ENCODE data around the gene CCDC85B.

Gene CCDC85B

GRCh38 chr11:65870706-65871681 lies 19.5 kb upstream of the CCDC85B start:
- peak overlapping the region; percentile 95 to 96 for H3K27ac ChIP-seq
- peak overlapping the region; percentile 84 for H3K4me3 ChIP-seq
- no peak for DNase-seq (ENCODE audit: low spot score)
- TF ChIP-seq, protein P1, sequence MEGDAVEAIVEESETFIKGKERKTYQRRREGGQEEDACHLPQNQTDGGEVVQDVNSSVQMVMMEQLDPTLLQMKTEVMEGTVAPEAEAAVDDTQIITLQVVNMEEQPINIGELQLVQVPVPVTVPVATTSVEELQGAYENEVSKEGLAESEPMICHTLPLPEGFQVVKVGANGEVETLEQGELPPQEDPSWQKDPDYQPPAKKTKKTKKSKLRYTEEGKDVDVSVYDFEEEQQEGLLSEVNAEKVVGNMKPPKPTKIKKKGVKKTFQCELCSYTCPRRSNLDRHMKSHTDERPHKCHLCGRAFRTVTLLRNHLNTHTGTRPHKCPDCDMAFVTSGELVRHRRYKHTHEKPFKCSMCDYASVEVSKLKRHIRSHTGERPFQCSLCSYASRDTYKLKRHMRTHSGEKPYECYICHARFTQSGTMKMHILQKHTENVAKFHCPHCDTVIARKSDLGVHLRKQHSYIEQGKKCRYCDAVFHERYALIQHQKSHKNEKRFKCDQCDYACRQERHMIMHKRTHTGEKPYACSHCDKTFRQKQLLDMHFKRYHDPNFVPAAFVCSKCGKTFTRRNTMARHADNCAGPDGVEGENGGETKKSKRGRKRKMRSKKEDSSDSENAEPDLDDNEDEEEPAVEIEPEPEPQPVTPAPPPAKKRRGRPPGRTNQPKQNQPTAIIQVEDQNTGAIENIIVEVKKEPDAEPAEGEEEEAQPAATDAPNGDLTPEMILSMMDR (IDR thresholded peaks at IDR 0.05), result no peak

GRCh38 chr11:65871811-65872548 lies 18.5 kb upstream of the CCDC85B start:
- peak overlapping the region; percentile 84 for H3K4me3 ChIP-seq
- TF ChIP-seq, protein P1 (IDR thresholded peaks at IDR 0.05), result no peak
- no peak for DNase-seq (ENCODE audit: low spot score)
- peak overlapping the region; percentile 95 to 96 for H3K27ac ChIP-seq

DNA sequence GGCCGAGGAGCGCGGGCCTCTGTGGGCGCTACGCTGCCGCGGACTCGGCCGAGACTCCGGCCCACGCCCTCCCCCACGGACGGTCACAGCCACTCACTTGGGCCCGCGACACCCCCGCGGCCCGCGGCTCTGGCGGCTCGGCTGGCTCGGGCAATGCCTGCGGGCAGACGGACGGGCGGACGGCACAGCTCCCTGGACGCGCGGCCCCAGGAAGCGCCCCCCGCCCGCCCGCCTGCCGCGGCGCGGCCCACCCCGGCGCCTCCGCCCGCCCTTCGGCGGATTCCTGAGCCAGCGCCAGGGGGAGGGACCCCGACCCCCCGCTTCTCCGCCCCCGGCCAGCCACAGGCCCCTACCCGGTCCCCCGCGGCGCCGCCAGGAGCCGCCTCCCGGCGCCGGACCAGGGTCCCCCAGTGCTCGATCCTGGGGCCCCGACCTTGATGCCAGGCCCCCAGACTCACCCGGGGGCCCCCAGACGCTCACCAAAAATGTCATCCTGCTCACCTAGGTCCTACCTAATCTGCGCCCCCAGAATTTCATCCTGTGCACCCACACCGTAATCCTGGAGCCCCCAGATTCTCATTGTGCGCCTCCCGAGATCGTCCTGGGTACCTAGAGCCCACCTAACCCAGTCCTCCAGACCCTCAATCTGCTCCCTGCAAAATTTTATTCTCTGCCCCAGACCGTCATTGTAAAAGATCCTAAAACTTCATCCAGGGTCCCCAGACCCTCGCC lies 17.7 kb upstream of the CCDC85B start, which contains the start of gene EFEMP2:
Gene EFEMP2, minus strand, starts transcription at position 215 of the 732 bp plus-strand sequence. CDS start 446 bp downstream, outside the sequence.
- TF ChIP-seq, protein P1 (IDR thresholded peaks at IDR 0.05), result no peak
- DNase-seq (ENCODE audit: low spot score), result no peak
- Histone ChIP-seq H3K4me3 (peak within 1 kb of the TSS; percentile 84), H3K27ac (peak within 1 kb of the TSS; percentile 95 to 96)

GRCh38 chr11:65873318-65874156 lies 16.9 kb upstream of the CCDC85B start:
- TF ChIP-seq, protein P1 (IDR thresholded peaks at IDR 0.05), result no peak
- peak; percentile 97 for DNase-seq (ENCODE audit: low spot score)
- peak overlapping the region; percentile 95 to 96 for H3K27ac ChIP-seq
- peak overlapping the region; percentile 84 for H3K4me3 ChIP-seq

GRCh38 chr11:65879617-65880016 lies 10.9 kb upstream of the CCDC85B start, which contains the start of gene CTSW:
TSS of gene CTSW (plus strand) at chr11:65879837. CDS start at chr11:65879855, 18 bp downstream.
- Histone ChIP-seq H3K27ac (no peak within 1 kb of the TSS), H3K4me3 (no peak within 1 kb of the TSS)
- no peak for DNase-seq (ENCODE audit: low spot score)
- TF ChIP-seq, protein P1 (IDR thresholded peaks at IDR 0.05), result no peak

DNA sequence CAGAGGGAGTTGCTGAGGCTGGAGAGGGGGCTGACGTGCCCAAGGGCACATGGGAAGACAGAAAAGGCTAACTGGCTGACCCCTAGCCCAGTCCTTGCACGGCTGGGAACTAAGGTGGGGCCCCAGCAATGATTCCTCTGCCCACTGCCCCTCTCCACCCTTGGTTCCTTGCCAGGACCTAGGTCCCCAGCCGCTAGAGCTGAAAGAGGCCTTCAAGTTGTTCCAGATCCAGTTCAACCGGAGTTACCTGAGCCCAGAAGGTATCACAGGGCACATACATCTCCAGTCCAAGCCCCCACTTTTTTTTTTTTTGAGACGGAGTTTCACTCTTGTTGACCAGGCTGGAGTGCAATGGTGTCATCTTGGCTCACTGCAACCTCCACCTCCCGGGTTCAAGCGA lies 10.4 kb upstream of the CCDC85B start:
- no peak for DNase-seq (ENCODE audit: low spot score)
- TF ChIP-seq, protein P1 (IDR thresholded peaks at IDR 0.05), result no peak
- Histone ChIP-seq H3K4me3 (no peak overlapping the region), H3K27ac (no peak overlapping the region)
